CD4-positive, alpha-beta memory T cell (primary cell): ENCODE results near the gene GBX1. TPM values are rescaled to one million over a fixed set of nuclear protein-coding genes. Genes with fewer than 3 reads are reported as not detected.

Experiments used
- CTCF ChIA-PET: fragments of 350-600 bp; sonication (Branson Sonifier 250); formaldehyde crosslinking; loops from one replicate; lab custom pipeline; 2021; ENCODE audit warnings: inconsistent platforms; ENCODE audit not compliant: partially characterized antibody; lab: Charles Lee
- POLR2A ChIA-PET: fragments of 350-600 bp; sonication (Branson Sonifier 250); formaldehyde crosslinking; loops from one replicate; lab custom pipeline; 2021; ENCODE audit not compliant: partially characterized antibody; lab: Charles Lee
- DNase-seq, 5 donors: peaks; one replicate each; pipeline versions ENCODE4 v3.0.0 to v3.0.0-alpha.2; 2020 to 2022; ENCODE audit warnings: mixed read lengths in 1 of 5
- H3K27ac ChIP-seq: one replicate; pipeline ENCODE4 v1.7.0; 2013; ENCODE audit warnings: low read depth, low read length
- H3K27me3 ChIP-seq: 2 replicates; pipeline ENCODE4 v1.7.0; 2013; ENCODE audit warnings: mild to moderate bottlenecking, low read length, moderate library complexity; ENCODE audit not compliant: insufficient read depth
- H3K36me3 ChIP-seq: 2 replicates; pipeline ENCODE4 v1.7.0; 2013; ENCODE audit warnings: mild to moderate bottlenecking, low read length, moderate library complexity; ENCODE audit not compliant: insufficient read depth
- H3K4me1 ChIP-seq: 2 replicates; pipeline ENCODE4 v1.7.0; 2013; ENCODE audit warnings: mild to moderate bottlenecking, low read length, moderate library complexity; ENCODE audit not compliant: insufficient read depth
- H3K4me3 ChIP-seq, 2 donors: one replicate each; pipeline ENCODE4 v1.7.0; 2013; ENCODE audit warnings: low read length in 2 of 2, mild to moderate bottlenecking in 1 of 2
- H3K9me3 ChIP-seq, 2 donors: one replicate each; pipeline ENCODE4 v1.7.0; 2013; ENCODE audit warnings: low read length in 2 of 2, control low read depth in 1 of 2; ENCODE audit not compliant: control insufficient read depth in 1 of 2
- H3K27ac Mint-ChIP-seq, 7 donors: one replicate each; pipeline ENCODE4 v1.8.0; 2020 to 2021; ENCODE audit warnings: mixed read lengths in 7 of 7, mild to moderate bottlenecking in 6 of 7, inconsistent platforms in 3 of 7, moderate library complexity in 3 of 7
- H3K27me3 Mint-ChIP-seq, 2 donors: one replicate each; pipeline ENCODE4 v1.8.0; 2020 to 2021; ENCODE audit warnings: mixed read lengths in 2 of 2
- H3K36me3 Mint-ChIP-seq, 2 donors: one replicate each; pipeline ENCODE4 v1.8.0; 2020 to 2021; ENCODE audit warnings: mixed read lengths in 2 of 2, inconsistent platforms in 1 of 2, mild to moderate bottlenecking in 1 of 2
- H3K4me1 Mint-ChIP-seq, 4 donors: one replicate each; pipeline ENCODE4 v1.8.0; 2020 to 2021; ENCODE audit warnings: mixed read lengths in 4 of 4, mild to moderate bottlenecking in 1 of 4
- H3K4me3 Mint-ChIP-seq, 8 donors: one replicate each; pipeline ENCODE4 v1.8.0; 2020 to 2021; ENCODE audit warnings: mixed read lengths in 8 of 8, mild to moderate bottlenecking in 7 of 8, moderate library complexity in 6 of 8, inconsistent platforms in 3 of 8
- H3K9me3 Mint-ChIP-seq, 8 donors: one replicate each; pipeline ENCODE4 v1.8.0; 2020 to 2021; ENCODE audit warnings: mixed read lengths in 8 of 8, mild to moderate bottlenecking in 5 of 8, inconsistent platforms in 3 of 8, moderate library complexity in 1 of 8
- intact Hi-C: fragments of 100-400 bp; cut with micrococcal nuclease; formaldehyde crosslinking; loops from one replicate; pipeline ENCODE4 v1.15.1; 2023
- polyA plus RNA-seq, 2 donors: library from polyadenylated mRNA; unstranded; fragments of 300-500 nt; fragmentation: Illumina TruSeq; gene quantifications; one replicate each; pipeline ENCODE4 v1.2.3, GENCODE V29; 2021
- total RNA-seq, 2 experiments: library from RNA; stranded (reverse); gene quantifications; one replicate each; pipeline ENCODE4 v1.2.3, GENCODE V29; 2021

Gene GBX1
- total and polyA plus RNA-seq, 4 experiments from 2014 or later = not detected

GRCh38 chr7:151099486-151100211 lies 67.8 kb downstream of the GBX1 start:
- Mint-ChIP-seq H3K27ac (peak overlapping the region in 1 of 7 donors; percentile 36), H3K36me3 (no peaks in the 10 kb centered on the region), H3K4me1 (peaks cover 3 to 6% (median 5%) of the 10 kb centered on the region in 4 donors), H3K9me3 (no peaks in the 10 kb centered on the region), H3K4me3 (no peak overlapping the region), H3K27me3 (no peaks in the 10 kb centered on the region)
- Histone ChIP-seq H3K36me3 (no peaks in the 10 kb centered on the region), H3K27me3 (no peaks in the 10 kb centered on the region), H3K27ac (no peak overlapping the region), H3K4me3 (no peak overlapping the region), H3K9me3 (no peaks in the 10 kb centered on the region), H3K4me1 (peaks cover 5% of the 10 kb centered on the region)
- ChIA-PET POLR2A (no interaction called here), CTCF (no interaction called here)
- intact Hi-C loops = no loop called here
- peak in 1 of 5 donors; percentile 8 for DNase-seq

Other genes with a start within 250 kb of the GBX1 start
- gene KCNH2, start 189.4 kb downstream of the GBX1 start, total RNA-seq = 1 to 10 TPM; 2.3 to 2.6 TPM
- 1 to 10 TPM; 1.8 to 2.4 TPM for gene KCNH2, start 189.4 kb downstream of the GBX1 start, polyA plus RNA-seq
- 1 to 10 TPM; 4.0 to 4.6 TPM for gene NOS3, start 176.7 kb downstream of the GBX1 start, total RNA-seq
- 10 to 100 TPM in 1 of 2 donors, 1 to 10 TPM in 1; 6.6 to 14.9 TPM for gene NOS3, start 176.7 kb downstream of the GBX1 start, polyA plus RNA-seq
- 10 to 100 TPM; 29.3 to 29.9 TPM for gene ATG9B, start 143.2 kb downstream of the GBX1 start, total RNA-seq
- gene ATG9B, start 143.2 kb downstream of the GBX1 start, polyA plus RNA-seq = 10 to 100 TPM; 16.9 to 36.6 TPM
- 10 to 100 TPM; 71.2 to 75.8 TPM for gene ABCB8, start 139.2 kb downstream of the GBX1 start, total RNA-seq
- gene ABCB8, start 139.2 kb downstream of the GBX1 start, polyA plus RNA-seq = 10 to 100 TPM; 17.8 to 22.8 TPM
- gene ASIC3, start 119.2 kb downstream of the GBX1 start, total RNA-seq = 10 to 100 TPM; 10.6 to 11.6 TPM
- gene ASIC3, start 119.2 kb downstream of the GBX1 start, polyA plus RNA-seq = not detected
- gene CDK5, start 109.8 kb downstream of the GBX1 start, total RNA-seq = 1 to 10 TPM; 6.3 to 7.5 TPM
- 10 to 100 TPM; 10.8 to 15.2 TPM for gene CDK5, start 109.8 kb downstream of the GBX1 start, polyA plus RNA-seq
- gene SLC4A2, start 108.1 kb downstream of the GBX1 start, total RNA-seq = 10 to 100 TPM; 82.7 to 84.7 TPM
- gene SLC4A2, start 108.1 kb downstream of the GBX1 start, polyA plus RNA-seq = 10 to 100 TPM; 12.8 to 24.3 TPM
- gene FASTK, start 86.9 kb downstream of the GBX1 start, total RNA-seq = 100 to 1,000 TPM; 123 to 126 TPM
- gene FASTK, start 86.9 kb downstream of the GBX1 start, polyA plus RNA-seq = 10 to 100 TPM; 51.2 to 62.2 TPM
- gene TMUB1, start 84.2 kb downstream of the GBX1 start, total RNA-seq = 10 to 100 TPM; 42.6 to 48.7 TPM
- 10 to 100 TPM; 48.9 to 66.7 TPM for gene TMUB1, start 84.2 kb downstream of the GBX1 start, polyA plus RNA-seq
- gene AGAP3, start 81.2 kb downstream of the GBX1 start, total RNA-seq = 10 to 100 TPM; 52.9 to 65.8 TPM
- gene AGAP3, start 81.2 kb downstream of the GBX1 start, polyA plus RNA-seq = 1 to 10 TPM; 3.0 to 9.5 TPM
- not detected for gene ASB10, start 19.6 kb upstream of the GBX1 start, total RNA-seq
- not detected for gene ASB10, start 19.6 kb upstream of the GBX1 start, polyA plus RNA-seq
- gene H2BK1, start 42.8 kb upstream of the GBX1 start, total RNA-seq = 1 to 10 TPM; 4.9 to 6.9 TPM
- not detected for gene H2BK1, start 42.8 kb upstream of the GBX1 start, polyA plus RNA-seq
- gene ABCF2, start 59.5 kb upstream of the GBX1 start, total RNA-seq = 10 to 100 TPM; 31.4 to 35.7 TPM
- gene ABCF2, start 59.5 kb upstream of the GBX1 start, polyA plus RNA-seq = 10 to 100 TPM; 33.0 to 37.3 TPM
- 10 to 100 TPM; 52.2 to 52.3 TPM for gene CHPF2, start 64.8 kb upstream of the GBX1 start, total RNA-seq
- 10 to 100 TPM; 25.3 to 28.6 TPM for gene CHPF2, start 64.8 kb upstream of the GBX1 start, polyA plus RNA-seq
- 1 to 10 TPM; 4.0 to 5.2 TPM for gene SMARCD3, start 81.0 kb upstream of the GBX1 start, total RNA-seq
- 1 to 10 TPM; 4.6 TPM for gene SMARCD3, start 81.0 kb upstream of the GBX1 start, polyA plus RNA-seq
- gene NUB1, start 174.1 kb upstream of the GBX1 start, total RNA-seq = 100 to 1,000 TPM; 116 to 119 TPM
- gene NUB1, start 174.1 kb upstream of the GBX1 start, polyA plus RNA-seq = 10 to 100 TPM; 50.1 to 77.0 TPM
- 1 to 10 TPM; 7.0 to 8.0 TPM for gene WDR86, start 242.3 kb upstream of the GBX1 start, total RNA-seq
- gene WDR86, start 242.3 kb upstream of the GBX1 start, polyA plus RNA-seq = 10 to 100 TPM; 10.0 to 14.4 TPM